Osteoblast (primary cell): ENCODE data around the gene TEX14. TPM values are rescaled to one million over a fixed set of nuclear protein-coding genes. Genes with fewer than 3 reads are reported as not detected.

Source experiments
- DNase-seq: peaks from one replicate; pipeline ENCODE4 v3.0.0; 2011; ENCODE audit warnings: low spot score, mixed read lengths; ENCODE audit not compliant: insufficient read length; ENCODE audit errors: missing footprints
- H2AFZ ChIP-seq: 2 replicates; pipeline ENCODE4 v1.6.0; 2011; ENCODE audit warnings: mild to moderate bottlenecking, low read length
- H3K27ac ChIP-seq: 2 replicates; pipeline ENCODE4 v1.5.1; 2011; ENCODE audit warnings: mild to moderate bottlenecking, low read depth, low read length, moderate library complexity
- H3K27me3 ChIP-seq: 2 replicates; pipeline ENCODE4 v1.6.0; 2012; ENCODE audit warnings: mild to moderate bottlenecking, control low read depth, inconsistent platforms, low read length, moderate library complexity; ENCODE audit not compliant: insufficient read depth
- H3K36me3 ChIP-seq: 2 replicates; pipeline ENCODE4 v1.5.1; 2011; ENCODE audit warnings: mild to moderate bottlenecking, low read length, control low read depth, moderate library complexity; ENCODE audit not compliant: insufficient read depth
- H3K4me1 ChIP-seq: 2 replicates; pipeline ENCODE4 v1.5.1; 2011; ENCODE audit warnings: mild to moderate bottlenecking, low read length, control low read depth, moderate library complexity; ENCODE audit not compliant: insufficient read depth
- H3K4me2 ChIP-seq: 2 replicates; pipeline ENCODE4 v1.6.0; 2011; ENCODE audit warnings: mild to moderate bottlenecking, low read length; ENCODE audit not compliant: insufficient read depth
- H3K4me3 ChIP-seq: fragments of 200-600 bp; sonication (generic); 3 replicates; pipeline ENCODE4 v1.5.1; 2012; ENCODE audit warnings: mild to moderate bottlenecking, low read length, inconsistent platforms; ENCODE audit not compliant: insufficient read depth
- H3K79me2 ChIP-seq: 2 replicates; pipeline ENCODE4 v1.6.0; 2012; ENCODE audit warnings: mild to moderate bottlenecking, low read length, control low read depth, inconsistent platforms; ENCODE audit not compliant: insufficient read depth
- H3K9me3 ChIP-seq: 2 replicates; pipeline ENCODE4 v1.5.1; 2011; ENCODE audit warnings: low read depth, low read length, control low read depth
- H4K20me1 ChIP-seq: 2 replicates; pipeline ENCODE4 v1.6.0; 2012; ENCODE audit warnings: mild to moderate bottlenecking, low read length, control low read depth; ENCODE audit not compliant: insufficient read depth
- total RNA-seq: library from RNA; depleted of rRNA; stranded (reverse); fragments of >200 nt; gene quantifications from 2 replicates; pipeline ENCODE4 v1.2.3, GENCODE V29; 2012
- TF ChIP-seq, protein P1 (sequence below): IDR thresholded peaks from 2 replicates; pipeline ENCODE4 v1.5.1; 2011; ENCODE audit warnings: mild to moderate bottlenecking, low read depth, low read length, moderate library complexity; ENCODE audit errors: extremely low read depth

TEX14 gene
- total RNA-seq, 1 donor: under 0.01 TPM

DNA sequence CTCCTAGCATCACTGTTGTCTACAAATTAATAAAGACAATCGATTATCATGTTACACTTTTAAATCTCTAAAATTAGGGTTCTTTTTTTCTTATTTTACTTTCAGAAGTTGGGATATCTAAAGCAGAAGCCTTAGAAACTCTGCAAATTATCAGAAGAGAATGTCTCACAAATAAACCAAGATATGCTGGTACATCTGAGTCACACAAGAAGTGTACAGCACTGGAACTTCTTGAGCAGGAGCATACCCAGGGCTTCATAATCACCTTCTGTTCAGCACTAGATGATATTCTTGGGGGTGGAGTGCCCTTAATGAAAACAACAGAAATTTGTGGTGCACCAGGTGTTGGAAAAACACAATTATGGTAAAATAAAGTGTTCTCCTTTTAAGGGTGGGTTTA is 3.0 kb upstream of the TEX14 start:
- peaks cover 12% of the 10 kb centered on the region for H3K79me2 ChIP-seq
- no peak for DNase-seq
- TF ChIP-seq, protein P1, sequence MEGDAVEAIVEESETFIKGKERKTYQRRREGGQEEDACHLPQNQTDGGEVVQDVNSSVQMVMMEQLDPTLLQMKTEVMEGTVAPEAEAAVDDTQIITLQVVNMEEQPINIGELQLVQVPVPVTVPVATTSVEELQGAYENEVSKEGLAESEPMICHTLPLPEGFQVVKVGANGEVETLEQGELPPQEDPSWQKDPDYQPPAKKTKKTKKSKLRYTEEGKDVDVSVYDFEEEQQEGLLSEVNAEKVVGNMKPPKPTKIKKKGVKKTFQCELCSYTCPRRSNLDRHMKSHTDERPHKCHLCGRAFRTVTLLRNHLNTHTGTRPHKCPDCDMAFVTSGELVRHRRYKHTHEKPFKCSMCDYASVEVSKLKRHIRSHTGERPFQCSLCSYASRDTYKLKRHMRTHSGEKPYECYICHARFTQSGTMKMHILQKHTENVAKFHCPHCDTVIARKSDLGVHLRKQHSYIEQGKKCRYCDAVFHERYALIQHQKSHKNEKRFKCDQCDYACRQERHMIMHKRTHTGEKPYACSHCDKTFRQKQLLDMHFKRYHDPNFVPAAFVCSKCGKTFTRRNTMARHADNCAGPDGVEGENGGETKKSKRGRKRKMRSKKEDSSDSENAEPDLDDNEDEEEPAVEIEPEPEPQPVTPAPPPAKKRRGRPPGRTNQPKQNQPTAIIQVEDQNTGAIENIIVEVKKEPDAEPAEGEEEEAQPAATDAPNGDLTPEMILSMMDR: no peak

DNA sequence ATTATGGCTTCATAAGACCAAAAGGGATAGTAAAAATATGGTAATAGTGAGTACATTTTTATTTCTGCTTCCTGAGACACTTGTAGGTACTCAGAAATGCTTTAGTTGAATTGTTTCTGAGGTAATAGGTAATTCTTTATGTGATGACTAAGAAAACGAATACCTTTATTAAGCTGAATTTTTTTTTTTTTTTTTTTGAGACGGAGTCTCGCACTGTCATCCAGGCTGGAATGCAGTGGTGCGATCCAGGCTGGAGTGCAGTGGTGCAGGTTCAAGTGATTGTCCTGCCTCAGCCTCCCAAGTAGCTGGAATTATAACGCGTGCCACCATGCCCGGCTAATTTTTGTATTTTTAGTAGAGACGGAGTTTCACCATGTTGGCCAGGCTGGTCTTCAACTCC is 2.5 kb upstream of the TEX14 start:
- H4K20me1 ChIP-seq: no peaks in the 10 kb centered on the region
- H3K4me3 ChIP-seq: no peak overlapping the region
- H3K27me3 ChIP-seq: no peaks in the 10 kb centered on the region
- peaks cover 11% of the 10 kb centered on the region for H3K4me1 ChIP-seq
- no peaks in the 10 kb centered on the region for H3K9me3 ChIP-seq
- H3K36me3 ChIP-seq: no peaks in the 10 kb centered on the region
- TF ChIP-seq, protein P1: no peak
- H3K79me2 ChIP-seq: peaks cover 12% of the 10 kb centered on the region
- no peak overlapping the region for H2AFZ ChIP-seq
- H3K27ac ChIP-seq: no peak overlapping the region
- DNase-seq: no peak
- no peak overlapping the region for H3K4me2 ChIP-seq

More for the DNA sequence above, 3.0 kb upstream of the TEX14 start:
- Histone ChIP-seq H3K27ac (no peak overlapping the region), H3K9me3 (no peaks in the 10 kb centered on the region), H3K4me2 (no peak overlapping the region), H3K36me3 (peaks cover under 1% of the 10 kb centered on the region), H3K4me3 (no peak overlapping the region), H4K20me1 (no peaks in the 10 kb centered on the region), H3K27me3 (no peaks in the 10 kb centered on the region), H3K4me1 (peaks cover 11% of the 10 kb centered on the region), H2AFZ (no peak overlapping the region)

DNA sequence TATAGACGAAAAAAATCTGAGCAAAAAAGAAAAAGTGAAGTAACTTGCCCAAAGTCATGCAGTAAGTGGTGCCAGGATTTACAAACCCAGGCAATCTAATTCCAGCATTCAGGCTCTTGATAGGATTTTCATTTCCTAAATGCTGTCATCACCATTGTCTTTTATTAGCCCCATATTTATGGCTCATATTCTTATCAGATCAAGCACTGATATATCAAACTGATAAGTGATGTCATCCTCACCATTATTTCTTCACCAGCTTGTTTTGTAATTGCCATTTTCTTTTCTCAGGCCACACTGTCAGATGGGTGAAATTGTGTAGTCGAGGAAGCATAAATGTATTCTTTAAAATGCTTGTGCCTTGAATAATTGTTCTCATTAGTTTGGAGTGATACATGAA is 1.9 kb upstream of the TEX14 start:
- peak overlapping the region; percentile 87 for H3K4me2 ChIP-seq

DNA sequence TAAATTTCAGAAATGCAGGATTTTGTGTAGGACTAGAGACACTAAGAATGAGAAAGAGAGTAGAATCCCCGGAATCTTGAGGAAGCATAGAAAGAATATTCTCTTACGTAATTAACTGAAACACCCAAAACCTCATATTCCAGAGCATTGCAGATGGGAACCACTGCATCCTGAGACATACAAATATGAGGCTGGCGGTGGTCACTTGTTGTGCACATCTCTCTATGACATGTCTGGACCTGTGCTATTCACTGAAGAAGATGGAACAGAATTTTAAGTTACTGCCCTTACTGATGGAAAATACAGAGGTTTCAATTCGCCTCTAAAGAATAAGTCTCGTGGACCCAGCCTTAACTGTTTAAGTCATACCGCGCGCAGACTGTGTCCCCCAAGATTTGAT is 1.4 kb upstream of the TEX14 start:
- peaks cover 11% of the 10 kb centered on the region for H3K4me1 ChIP-seq
- peak overlapping the region; percentile 99 for H2AFZ ChIP-seq
- peak overlapping the region; percentile 81 for H3K27ac ChIP-seq
- no peaks in the 10 kb centered on the region for H3K36me3 ChIP-seq
- peak; percentile 23 for DNase-seq
- peak overlapping the region; percentile 87 for H3K4me2 ChIP-seq
- peak overlapping the region; percentile 82 for H3K4me3 ChIP-seq
- TF ChIP-seq, protein P1: no peak
- H3K27me3 ChIP-seq: no peaks in the 10 kb centered on the region
- H3K9me3 ChIP-seq: no peaks in the 10 kb centered on the region
- peaks cover 12% of the 10 kb centered on the region for H3K79me2 ChIP-seq
- no peaks in the 10 kb centered on the region for H4K20me1 ChIP-seq

More for the DNA sequence above, 1.9 kb upstream of the TEX14 start:
- Histone ChIP-seq H2AFZ (no peak overlapping the region), H3K4me3 (no peak overlapping the region), H3K79me2 (peaks cover 12% of the 10 kb centered on the region), H3K27ac (peak overlapping the region; percentile 81), H4K20me1 (no peaks in the 10 kb centered on the region), H3K4me1 (peaks cover 11% of the 10 kb centered on the region), H3K36me3 (no peaks in the 10 kb centered on the region), H3K9me3 (no peaks in the 10 kb centered on the region), H3K27me3 (no peaks in the 10 kb centered on the region)
- TF ChIP-seq, protein P1: no peak
- no peak for DNase-seq
